ENCODE data around the gene KRT77.

Gene KRT77

GRCh38 chr12:52744493-52745156 is 41.3 kb upstream of the KRT77 start:
- no peak overlapping the region for H3K4me3 ChIP-seq (ENCODE audit: low read depth, low read length)
- peaks cover 28% of the 10 kb centered on the region for H3K27me3 ChIP-seq
- no peaks in the 10 kb centered on the region for H3K36me3 ChIP-seq
- no peak for DNase-seq
- no peaks in the 10 kb centered on the region for H3K9me3 ChIP-seq
- TF ChIP-seq, protein P1, sequence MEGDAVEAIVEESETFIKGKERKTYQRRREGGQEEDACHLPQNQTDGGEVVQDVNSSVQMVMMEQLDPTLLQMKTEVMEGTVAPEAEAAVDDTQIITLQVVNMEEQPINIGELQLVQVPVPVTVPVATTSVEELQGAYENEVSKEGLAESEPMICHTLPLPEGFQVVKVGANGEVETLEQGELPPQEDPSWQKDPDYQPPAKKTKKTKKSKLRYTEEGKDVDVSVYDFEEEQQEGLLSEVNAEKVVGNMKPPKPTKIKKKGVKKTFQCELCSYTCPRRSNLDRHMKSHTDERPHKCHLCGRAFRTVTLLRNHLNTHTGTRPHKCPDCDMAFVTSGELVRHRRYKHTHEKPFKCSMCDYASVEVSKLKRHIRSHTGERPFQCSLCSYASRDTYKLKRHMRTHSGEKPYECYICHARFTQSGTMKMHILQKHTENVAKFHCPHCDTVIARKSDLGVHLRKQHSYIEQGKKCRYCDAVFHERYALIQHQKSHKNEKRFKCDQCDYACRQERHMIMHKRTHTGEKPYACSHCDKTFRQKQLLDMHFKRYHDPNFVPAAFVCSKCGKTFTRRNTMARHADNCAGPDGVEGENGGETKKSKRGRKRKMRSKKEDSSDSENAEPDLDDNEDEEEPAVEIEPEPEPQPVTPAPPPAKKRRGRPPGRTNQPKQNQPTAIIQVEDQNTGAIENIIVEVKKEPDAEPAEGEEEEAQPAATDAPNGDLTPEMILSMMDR (IDR thresholded peaks at IDR 0.05; ENCODE audit: low read depth, low read length): no peak
- H3K4me1 ChIP-seq: no peaks in the 10 kb centered on the region

DNA sequence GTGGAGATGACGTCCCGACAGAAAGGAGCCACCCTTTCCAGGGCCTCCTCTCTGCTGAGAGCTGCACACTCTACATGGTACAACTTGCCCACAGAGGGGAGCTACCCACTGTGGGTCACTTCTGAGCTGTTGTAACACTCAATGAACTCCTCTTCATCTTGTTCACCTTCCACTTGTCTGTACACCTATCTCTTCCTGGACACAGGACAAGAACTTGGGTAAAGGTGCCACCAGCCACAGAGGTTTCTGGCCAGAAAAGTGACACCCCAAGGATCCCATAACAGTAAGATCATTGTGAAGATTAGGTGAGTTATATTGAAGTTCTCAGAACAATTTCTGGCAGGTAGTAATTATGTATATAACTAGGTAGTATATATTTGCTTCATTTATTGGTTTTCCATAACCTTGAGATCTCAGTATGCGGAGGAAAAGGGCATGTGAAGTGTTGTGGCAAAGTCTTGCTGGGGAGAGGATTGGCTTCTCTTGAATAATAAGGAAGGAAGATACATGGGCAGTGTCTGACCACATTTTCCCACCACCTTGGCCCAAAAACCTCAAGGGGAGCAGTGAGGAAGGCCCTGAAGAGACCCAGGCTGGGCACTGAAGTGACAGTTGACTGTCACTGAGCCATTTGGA is 39.6 kb upstream of the KRT77 start:
- no peaks in the 10 kb centered on the region for H3K36me3 ChIP-seq
- no peaks in the 10 kb centered on the region for H3K4me1 ChIP-seq
- no peak overlapping the region for H3K4me3 ChIP-seq (ENCODE audit: low read depth, low read length)
- H3K27me3 ChIP-seq: peaks cover 19% of the 10 kb centered on the region
- no peak for DNase-seq
- TF ChIP-seq, protein P1 (IDR thresholded peaks at IDR 0.05; ENCODE audit: low read depth, low read length): no peak
- no peaks in the 10 kb centered on the region for H3K9me3 ChIP-seq

GRCh38 chr12:52742196-52742580 is 38.9 kb upstream of the KRT77 start:
- DNase-seq: no peak
- Histone ChIP-seq H3K27me3 (peaks cover 19% of the 10 kb centered on the region), H3K36me3 (no peaks in the 10 kb centered on the region), H3K4me3 (ENCODE audit: low read depth, low read length) (no peak overlapping the region), H3K9me3 (no peaks in the 10 kb centered on the region), H3K4me1 (no peaks in the 10 kb centered on the region)
- TF ChIP-seq, protein P1 (IDR thresholded peaks at IDR 0.05; ENCODE audit: low read depth, low read length): no peak

- Histone ChIP-seq H3K9me3 (no peaks in the 10 kb centered on the region), H3K4me3 (ENCODE audit: low read depth, low read length) (no peak overlapping the region), H3K27me3 (peaks cover 19% of the 10 kb centered on the region), H3K4me1 (no peaks in the 10 kb centered on the region), H3K36me3 (no peaks in the 10 kb centered on the region)
- TF ChIP-seq, protein P1 (IDR thresholded peaks at IDR 0.05; ENCODE audit: low read depth, low read length): no peak
- DNase-seq: no peak
Observed at GRCh38 chr12:52741375-52742195, 38.3 kb upstream of the KRT77 start.

DNA sequence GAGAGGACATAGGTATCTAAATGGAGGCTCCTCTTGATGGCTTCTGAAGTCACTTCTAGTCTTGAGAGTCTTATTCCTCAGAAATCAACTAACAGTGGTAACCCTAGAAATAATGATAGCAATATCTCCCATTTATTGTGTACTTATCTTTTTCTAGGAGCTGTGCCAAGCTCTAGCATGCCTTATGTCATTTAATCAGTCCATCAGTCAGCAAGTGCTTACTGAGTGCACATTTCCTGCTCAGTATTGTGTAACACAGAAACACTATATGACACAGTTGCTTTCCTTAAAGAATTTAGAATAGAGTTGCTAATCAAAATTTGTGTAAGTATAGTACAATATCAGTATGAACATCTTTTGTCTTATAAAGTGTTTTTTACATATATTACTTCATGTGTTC is 37.3 kb upstream of the KRT77 start:
- no peaks in the 10 kb centered on the region for H3K9me3 ChIP-seq
- no peaks in the 10 kb centered on the region for H3K4me1 ChIP-seq
- no peak overlapping the region for H3K4me3 ChIP-seq (ENCODE audit: low read depth, low read length)
- peaks cover 16% of the 10 kb centered on the region for H3K27me3 ChIP-seq
- TF ChIP-seq, protein P1 (IDR thresholded peaks at IDR 0.05; ENCODE audit: low read depth, low read length): no peak
- no peak for DNase-seq
- H3K36me3 ChIP-seq: no peaks in the 10 kb centered on the region

Measured in BE2C (cell line).